Measurements from ENCODE around the gene SPDYE8.
"Not testable (repeated sequence)": the region's sequence is repeated elsewhere in the genome, so short reads cannot be mapped to it uniquely, and the experiment has no call there.

DNA sequence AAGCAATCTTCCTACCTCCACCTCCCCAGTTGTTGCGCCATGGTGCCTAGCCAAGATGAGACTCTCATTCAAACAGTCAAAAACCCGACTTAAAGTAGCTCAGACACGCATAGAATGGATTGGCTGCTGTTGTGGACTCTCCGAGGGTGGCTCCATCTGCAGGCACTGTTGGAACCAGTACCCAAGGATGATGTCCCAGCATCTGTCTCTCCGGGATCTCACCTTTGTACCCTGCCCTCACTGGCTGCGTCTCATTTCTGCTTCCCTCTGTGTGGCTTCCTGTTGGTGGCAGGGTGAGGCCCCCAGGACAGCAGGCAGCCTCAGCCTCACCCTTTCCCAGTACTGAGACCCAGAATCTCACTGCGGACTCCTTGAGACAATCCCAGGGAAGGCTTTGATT lies 54.8 kb downstream of the SPDYE8 start:
- TF ChIP-seq CTCF (IDR thresholded peaks at IDR 0.05); ZFX (IDR thresholded peaks at IDR 0.05; ENCODE audit: borderline replicate concordance): not testable (repeated sequence)

Measured in 22Rv1 (cell line).